Endodermal cell (in vitro differentiated cells): ENCODE measurements around the gene GALNT5. TPM values are rescaled to one million over a fixed set of nuclear protein-coding genes. Genes with fewer than 3 reads are reported as not detected.

Experiments
- DNase-seq: peaks from one replicate; pipeline ENCODE4 v3.0.0-alpha.2; 2017
- H3K27ac ChIP-seq: 2 replicates; pipeline ENCODE4 v1.5.1; 2013; ENCODE audit warnings: mild to moderate bottlenecking, low read depth, low read length, moderate library complexity
- H3K27me3 ChIP-seq: 2 replicates; pipeline ENCODE4 v1.6.1; 2013; ENCODE audit warnings: mild to moderate bottlenecking, low read length, moderate library complexity; ENCODE audit not compliant: insufficient read depth, control insufficient read depth, poor library complexity, severe bottlenecking
- H3K36me3 ChIP-seq: 2 replicates; pipeline ENCODE4 v1.7.0; 2013; ENCODE audit warnings: mild to moderate bottlenecking, low read length, moderate library complexity; ENCODE audit not compliant: control insufficient read depth, insufficient read depth
- H3K4me1 ChIP-seq: one replicate; pipeline ENCODE4 v1.7.0; 2013; ENCODE audit warnings: low read length; ENCODE audit not compliant: control insufficient read depth, insufficient read depth
- H3K4me3 ChIP-seq: 2 replicates; pipeline ENCODE4 v1.5.1; 2013; ENCODE audit warnings: mild to moderate bottlenecking, low read length, moderate library complexity
- H3K9ac ChIP-seq: 2 replicates; pipeline ENCODE4 v1.6.1; 2013; ENCODE audit warnings: mild to moderate bottlenecking, low read length, moderate library complexity; ENCODE audit not compliant: poor library complexity, severe bottlenecking; ENCODE audit errors: extremely low read depth
- H3K9me3 ChIP-seq: 2 replicates; pipeline ENCODE4 v1.6.1; 2013; ENCODE audit warnings: mild to moderate bottlenecking, low read length, moderate library complexity; ENCODE audit not compliant: control insufficient read depth
- H3K27ac Mint-ChIP-seq: 2 replicates; pipeline ENCODE4 v1.8.0; 2020; ENCODE audit warnings: mixed read lengths
- H3K27me3 Mint-ChIP-seq: 2 replicates; pipeline ENCODE4 v1.8.0; 2021; ENCODE audit warnings: mild to moderate bottlenecking, mixed read lengths; ENCODE audit not compliant: insufficient read depth
- H3K36me3 Mint-ChIP-seq: 2 replicates; pipeline ENCODE4 v1.8.0; 2020; ENCODE audit warnings: low read depth, mixed read lengths
- H3K4me1 Mint-ChIP-seq: 2 replicates; pipeline ENCODE4 v1.8.0; 2020; ENCODE audit warnings: mixed read lengths
- H3K4me3 Mint-ChIP-seq: 2 replicates; pipeline ENCODE4 v1.8.0; 2020; ENCODE audit warnings: mild to moderate bottlenecking, moderate library complexity, mixed read lengths
- H3K9me3 Mint-ChIP-seq: 2 replicates; pipeline ENCODE4 v1.8.0; 2020; ENCODE audit warnings: mild to moderate bottlenecking, mixed read lengths
- WGBS, 2 experiments: methylation state at CpG; one replicate each; pipeline versions ENCODE4 v1.1.5 to v1.1.7; 2013; ENCODE audit warnings: missing lambda C conversion rate in 2 of 2, mixed read lengths in 1 of 2; ENCODE audit not compliant: insufficient coverage in 1 of 2, insufficient read length in 1 of 2; 5-methylcytosine and 5-hydroxymethylcytosine counted together
- total RNA-seq, 2 donors: library from RNA; stranded (reverse); fragmentation: NEBNext Ultra II Directional in 1 of 2; extraction: Animal tissue kit (Norgen Biotek cat#: 25700) in 1 of 2; gene quantifications; 2 replicates in 1 of 2; 3 replicates in 1 of 2; pipeline ENCODE4 v1.2.1, GENCODE V29; 2021
- TF ChIP-seq, protein P1 (sequence below): fragments of 200-600 bp; sonication (generic); conservative IDR thresholded peaks from 2 replicates; pipeline ENCODE4 v1.5.0; 2021; ENCODE audit warnings: antibody characterized with exemption, mild to moderate bottlenecking

Gene GALNT5
- total RNA-seq, 2 donors from 2014 or later, result 0.11 TPM; not detected in 1

DNA sequence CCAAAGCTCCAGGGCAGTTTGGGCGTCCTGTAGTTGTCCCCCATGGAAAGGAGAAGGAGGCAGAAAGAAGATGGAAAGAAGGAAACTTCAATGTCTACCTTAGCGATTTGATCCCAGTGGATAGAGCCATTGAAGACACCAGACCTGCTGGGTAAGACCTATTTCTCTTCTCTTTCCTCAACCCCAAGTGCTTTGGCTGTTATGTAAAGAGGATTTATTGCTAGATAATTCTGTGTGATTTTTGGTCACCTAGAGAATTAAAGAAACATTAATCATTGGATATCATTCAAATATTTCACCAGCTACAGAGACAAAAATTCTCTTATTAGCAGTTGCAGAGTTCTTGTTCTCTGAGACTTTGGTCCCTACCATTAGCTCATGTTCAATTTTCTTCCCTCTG lies 1.9 kb downstream of the GALNT5 start:
- Mint-ChIP-seq H3K9me3 (no peaks in the 10 kb centered on the region), H3K27ac (no peak overlapping the region), H3K36me3 (no peaks in the 10 kb centered on the region), H3K27me3 (no peaks in the 10 kb centered on the region), H3K4me3 (no peak overlapping the region), H3K4me1 (peaks cover 23% of the 10 kb centered on the region)
- WGBS, 2 experiments, result 89 to 100% methylated on average over 1 to 2 of the region's 2 CpGs
- H3K36me3 ChIP-seq, result no peaks in the 10 kb centered on the region
- TF ChIP-seq, protein P1, sequence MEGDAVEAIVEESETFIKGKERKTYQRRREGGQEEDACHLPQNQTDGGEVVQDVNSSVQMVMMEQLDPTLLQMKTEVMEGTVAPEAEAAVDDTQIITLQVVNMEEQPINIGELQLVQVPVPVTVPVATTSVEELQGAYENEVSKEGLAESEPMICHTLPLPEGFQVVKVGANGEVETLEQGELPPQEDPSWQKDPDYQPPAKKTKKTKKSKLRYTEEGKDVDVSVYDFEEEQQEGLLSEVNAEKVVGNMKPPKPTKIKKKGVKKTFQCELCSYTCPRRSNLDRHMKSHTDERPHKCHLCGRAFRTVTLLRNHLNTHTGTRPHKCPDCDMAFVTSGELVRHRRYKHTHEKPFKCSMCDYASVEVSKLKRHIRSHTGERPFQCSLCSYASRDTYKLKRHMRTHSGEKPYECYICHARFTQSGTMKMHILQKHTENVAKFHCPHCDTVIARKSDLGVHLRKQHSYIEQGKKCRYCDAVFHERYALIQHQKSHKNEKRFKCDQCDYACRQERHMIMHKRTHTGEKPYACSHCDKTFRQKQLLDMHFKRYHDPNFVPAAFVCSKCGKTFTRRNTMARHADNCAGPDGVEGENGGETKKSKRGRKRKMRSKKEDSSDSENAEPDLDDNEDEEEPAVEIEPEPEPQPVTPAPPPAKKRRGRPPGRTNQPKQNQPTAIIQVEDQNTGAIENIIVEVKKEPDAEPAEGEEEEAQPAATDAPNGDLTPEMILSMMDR, result no peak
- H3K9ac ChIP-seq, result no peak overlapping the region
- no peaks in the 10 kb centered on the region for H3K9me3 ChIP-seq
- H3K4me3 ChIP-seq, result no peak overlapping the region
- peaks cover 9% of the 10 kb centered on the region for H3K4me1 ChIP-seq
- no peak for DNase-seq
- no peaks in the 10 kb centered on the region for H3K27me3 ChIP-seq
- no peak overlapping the region for H3K27ac ChIP-seq

DNA sequence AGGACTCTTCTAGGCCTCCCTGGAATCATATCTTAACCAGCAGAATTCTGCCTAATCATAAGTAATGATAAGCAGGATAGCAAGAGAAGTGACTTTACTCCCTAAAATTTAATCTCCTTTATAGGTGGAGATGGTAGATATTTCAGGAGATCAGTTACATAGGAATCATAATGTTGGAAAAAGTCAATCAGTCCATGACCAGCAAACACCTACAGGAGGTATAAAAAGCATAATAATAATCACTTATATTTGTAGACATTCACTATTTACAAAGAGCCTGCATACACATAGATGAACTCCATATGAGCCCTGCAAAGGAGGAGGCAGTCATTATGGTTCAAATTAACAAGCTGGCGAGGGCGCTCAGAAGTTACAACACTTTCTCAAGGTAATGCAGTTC lies 2.5 kb downstream of the GALNT5 start:
- Histone ChIP-seq H3K4me1 (peaks cover 9% of the 10 kb centered on the region), H3K27me3 (no peaks in the 10 kb centered on the region), H3K27ac (no peak overlapping the region), H3K36me3 (no peaks in the 10 kb centered on the region), H3K4me3 (no peak overlapping the region), H3K9ac (no peak overlapping the region), H3K9me3 (no peaks in the 10 kb centered on the region)
- Mint-ChIP-seq H3K27ac (no peak overlapping the region), H3K4me3 (no peak overlapping the region), H3K4me1 (peaks cover 24% of the 10 kb centered on the region), H3K27me3 (no peaks in the 10 kb centered on the region), H3K36me3 (no peaks in the 10 kb centered on the region), H3K9me3 (no peaks in the 10 kb centered on the region)
- WGBS, 2 experiments, result 90% methylated on average over 2 of the region's 2 CpGs; no CpG with 5 or more reads in 1 of the 2 experiments
- DNase-seq, result no peak
- TF ChIP-seq, protein P1, result no peak

DNA sequence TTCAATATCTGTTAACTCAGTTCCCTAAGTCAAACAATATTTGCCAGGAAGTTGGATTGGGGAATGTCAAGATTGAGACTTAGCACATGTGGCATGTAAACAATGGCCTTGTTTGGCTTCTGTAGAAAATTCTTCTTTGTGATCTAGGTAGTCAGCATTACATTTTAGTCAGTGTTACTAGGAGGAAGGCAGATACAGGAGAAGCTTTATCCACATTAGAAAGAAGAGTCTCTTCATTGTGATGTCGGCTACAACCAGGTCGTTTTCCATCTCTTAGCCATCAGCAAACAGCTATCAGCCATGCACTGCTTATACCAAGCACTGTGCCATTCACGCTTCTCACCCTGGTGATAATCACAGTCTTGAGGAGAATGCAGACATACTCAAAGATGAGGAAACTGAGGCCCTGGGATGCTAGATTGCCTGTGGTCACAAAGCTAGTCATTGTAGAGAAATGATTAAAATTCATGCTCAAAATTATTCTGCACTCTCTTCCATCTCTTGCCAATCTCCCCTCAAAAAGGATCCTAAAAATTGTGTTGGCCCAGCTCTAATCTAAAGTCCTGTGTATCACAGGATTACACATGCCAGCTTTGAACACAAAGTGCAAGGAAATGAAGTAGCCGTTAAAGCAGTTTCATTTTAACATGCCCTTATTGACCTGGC lies 3.2 kb downstream of the GALNT5 start:
- Histone ChIP-seq H3K4me3 (no peak overlapping the region), H3K9ac (no peak overlapping the region), H3K9me3 (no peaks in the 10 kb centered on the region), H3K36me3 (no peaks in the 10 kb centered on the region), H3K27ac (no peak overlapping the region), H3K27me3 (no peaks in the 10 kb centered on the region), H3K4me1 (peaks cover 13% of the 10 kb centered on the region)
- no peaks in the 10 kb centered on the region for H3K27me3 Mint-ChIP-seq
- WGBS, 2 experiments, result 93 to 94% methylated on average over 3 to 4 of the region's 4 CpGs
- H3K4me1 Mint-ChIP-seq, result peaks cover 29% of the 10 kb centered on the region
- no peaks in the 10 kb centered on the region for H3K36me3 Mint-ChIP-seq
- H3K4me3 Mint-ChIP-seq, result no peak overlapping the region
- no peaks in the 10 kb centered on the region for H3K9me3 Mint-ChIP-seq
- no peak for DNase-seq
- H3K27ac Mint-ChIP-seq, result no peak overlapping the region
- TF ChIP-seq, protein P1, result no peak
